ENCODE data around the gene NDUFS2. TPM values are rescaled to one million over a fixed set of nuclear protein-coding genes. Genes with fewer than 3 reads are reported as not detected.
A peak's percentile ranks its signal among the peaks of the same experiment; 100 is the strongest.

The NDUFS2 gene
- total and polyA plus RNA-seq, 9 donors = 76.2 to 140 (median 105) TPM

DNA sequence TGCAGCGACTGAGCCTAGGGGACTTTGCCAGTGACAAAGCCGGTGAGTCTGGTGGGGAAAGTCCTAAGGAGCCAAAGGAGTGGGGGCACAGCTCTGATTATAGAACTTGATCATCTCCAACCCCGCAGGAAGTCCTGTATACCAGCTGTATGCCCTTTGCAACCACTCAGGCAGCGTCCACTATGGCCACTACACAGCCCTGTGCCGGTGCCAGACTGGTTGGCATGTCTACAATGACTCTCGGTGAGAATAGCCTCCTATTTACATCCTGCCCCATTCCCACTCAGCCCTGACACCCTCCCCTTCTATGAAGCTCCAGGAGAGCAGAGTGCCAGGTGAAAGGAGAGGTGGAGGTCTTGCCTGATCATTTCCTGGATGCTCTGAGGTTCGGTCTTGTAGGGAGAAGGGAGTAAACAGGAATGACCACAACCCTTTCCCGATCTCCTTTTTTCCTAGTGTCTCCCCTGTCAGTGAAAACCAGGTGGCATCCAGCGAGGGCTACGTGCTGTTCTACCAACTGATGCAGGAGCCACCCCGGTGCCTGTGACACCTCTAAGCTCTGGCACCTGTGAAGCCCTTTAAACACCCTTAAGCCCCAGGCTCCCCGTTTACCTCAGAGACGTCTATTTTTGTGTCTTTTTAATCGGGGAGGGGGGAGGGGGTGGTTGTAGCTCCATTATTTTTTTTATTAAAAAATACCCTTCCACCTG lies 37.1 kb upstream of the NDUFS2 start:
- intact Hi-C loops (cut with DNase I) = no loop called here
- TF ChIP-seq EP300 (IDR thresholded peaks at IDR 0.05) (no peak), POLR2A (IDR thresholded peaks at IDR 0.05) (no peak)
- TF ChIP-seq, protein P1, sequence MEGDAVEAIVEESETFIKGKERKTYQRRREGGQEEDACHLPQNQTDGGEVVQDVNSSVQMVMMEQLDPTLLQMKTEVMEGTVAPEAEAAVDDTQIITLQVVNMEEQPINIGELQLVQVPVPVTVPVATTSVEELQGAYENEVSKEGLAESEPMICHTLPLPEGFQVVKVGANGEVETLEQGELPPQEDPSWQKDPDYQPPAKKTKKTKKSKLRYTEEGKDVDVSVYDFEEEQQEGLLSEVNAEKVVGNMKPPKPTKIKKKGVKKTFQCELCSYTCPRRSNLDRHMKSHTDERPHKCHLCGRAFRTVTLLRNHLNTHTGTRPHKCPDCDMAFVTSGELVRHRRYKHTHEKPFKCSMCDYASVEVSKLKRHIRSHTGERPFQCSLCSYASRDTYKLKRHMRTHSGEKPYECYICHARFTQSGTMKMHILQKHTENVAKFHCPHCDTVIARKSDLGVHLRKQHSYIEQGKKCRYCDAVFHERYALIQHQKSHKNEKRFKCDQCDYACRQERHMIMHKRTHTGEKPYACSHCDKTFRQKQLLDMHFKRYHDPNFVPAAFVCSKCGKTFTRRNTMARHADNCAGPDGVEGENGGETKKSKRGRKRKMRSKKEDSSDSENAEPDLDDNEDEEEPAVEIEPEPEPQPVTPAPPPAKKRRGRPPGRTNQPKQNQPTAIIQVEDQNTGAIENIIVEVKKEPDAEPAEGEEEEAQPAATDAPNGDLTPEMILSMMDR (IDR thresholded peaks at IDR 0.05) = no peak
- no peaks in the 10 kb centered on the region for H3K36me3 ChIP-seq
- 51 to 59% (median 58%) methylated on average over 14 of the region's 14 CpGs for WGBS, 3 donors
- peaks cover 10% of the 10 kb centered on the region for H3K4me1 ChIP-seq (ENCODE audit: insufficient read depth)
- H3K9me3 ChIP-seq = no peaks in the 10 kb centered on the region
- peak overlapping the region; percentile 93 for H3K4me3 ChIP-seq
- peak overlapping the region in 1 of 2 donors; percentile 73 for H3K27ac ChIP-seq
- no peaks in the 10 kb centered on the region for H3K27me3 ChIP-seq
- no peak for DNase-seq

DNA sequence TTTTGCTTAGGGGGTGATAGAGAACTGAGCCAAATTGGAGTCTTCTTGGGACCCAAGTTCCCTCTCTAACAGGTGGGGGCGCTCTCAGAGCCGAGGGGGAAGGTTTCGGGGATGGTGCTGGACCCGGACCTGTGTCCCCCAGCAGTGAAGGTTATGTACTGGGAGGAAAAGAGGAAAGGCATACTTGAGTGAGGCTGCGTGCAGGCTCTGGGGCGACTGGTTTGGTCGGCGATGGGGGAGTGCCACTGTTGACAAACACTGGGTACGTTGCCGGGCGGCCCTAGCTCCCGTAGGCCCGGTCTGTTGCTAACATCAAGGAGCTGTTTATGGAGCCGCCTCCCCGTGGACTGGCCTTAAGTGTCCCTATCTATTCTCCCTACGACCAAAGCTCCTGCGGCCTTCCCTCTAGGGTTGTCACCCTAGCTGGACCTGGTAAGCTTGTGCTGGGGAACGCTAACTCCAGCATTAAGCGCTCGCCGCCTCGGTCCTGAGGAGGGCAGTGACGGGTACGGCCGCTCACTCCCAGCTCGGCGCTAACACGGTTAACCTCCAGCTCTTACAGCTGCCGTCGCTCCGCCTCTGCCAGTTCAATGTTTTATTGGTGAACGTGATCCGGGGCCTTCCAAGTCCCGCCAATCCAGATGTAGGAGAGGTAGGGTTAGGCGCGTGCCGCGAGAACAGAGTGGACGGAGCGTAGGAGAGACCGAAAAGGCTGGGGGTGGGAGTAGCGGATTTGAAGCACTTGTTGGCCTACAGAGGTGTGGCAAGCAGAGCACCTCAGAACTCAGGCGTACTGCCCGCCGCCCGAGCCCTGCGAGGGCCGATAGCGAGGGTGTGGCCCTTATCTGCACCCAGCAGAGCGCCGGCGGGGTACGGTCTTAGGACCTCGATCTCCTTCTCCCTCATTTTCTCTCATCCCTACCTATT lies 36.2 kb upstream of the NDUFS2 start, which contains the start of gene PPOX:
PPOX (plus strand) TSS at position 685 of the 927 bp plus-strand sequence. CDS start 422 bp downstream, outside the sequence.
- peak within 1 kb of the TSS; percentile 93 for H3K4me3 ChIP-seq
- TF ChIP-seq POLR2A (IDR thresholded peaks at IDR 0.05) (peak; percentile 76), EP300 (IDR thresholded peaks at IDR 0.05) (no peak)
- TF ChIP-seq, protein P1 (IDR thresholded peaks at IDR 0.05) = peak; percentile 30 to 36 (median 36)
- no peaks in the 10 kb centered on the region for H3K9me3 ChIP-seq
- DNase-seq = peak; percentile 91 to 96 (median 93)
- H3K4me1 ChIP-seq (ENCODE audit: insufficient read depth) = peaks cover 4% of the 10 kb centered on the region
- no peaks in the 10 kb centered on the region for H3K36me3 ChIP-seq
- H3K27ac ChIP-seq = peak within 1 kb of the TSS; percentile 73 to 79
- intact Hi-C loops (cut with DNase I) = no loop called here
- no peaks in the 10 kb centered on the region for H3K27me3 ChIP-seq
- WGBS, 3 donors = 0 to 1% (median 0%) methylated on average over 47 to 54 of the region's 54 CpGs

DNA sequence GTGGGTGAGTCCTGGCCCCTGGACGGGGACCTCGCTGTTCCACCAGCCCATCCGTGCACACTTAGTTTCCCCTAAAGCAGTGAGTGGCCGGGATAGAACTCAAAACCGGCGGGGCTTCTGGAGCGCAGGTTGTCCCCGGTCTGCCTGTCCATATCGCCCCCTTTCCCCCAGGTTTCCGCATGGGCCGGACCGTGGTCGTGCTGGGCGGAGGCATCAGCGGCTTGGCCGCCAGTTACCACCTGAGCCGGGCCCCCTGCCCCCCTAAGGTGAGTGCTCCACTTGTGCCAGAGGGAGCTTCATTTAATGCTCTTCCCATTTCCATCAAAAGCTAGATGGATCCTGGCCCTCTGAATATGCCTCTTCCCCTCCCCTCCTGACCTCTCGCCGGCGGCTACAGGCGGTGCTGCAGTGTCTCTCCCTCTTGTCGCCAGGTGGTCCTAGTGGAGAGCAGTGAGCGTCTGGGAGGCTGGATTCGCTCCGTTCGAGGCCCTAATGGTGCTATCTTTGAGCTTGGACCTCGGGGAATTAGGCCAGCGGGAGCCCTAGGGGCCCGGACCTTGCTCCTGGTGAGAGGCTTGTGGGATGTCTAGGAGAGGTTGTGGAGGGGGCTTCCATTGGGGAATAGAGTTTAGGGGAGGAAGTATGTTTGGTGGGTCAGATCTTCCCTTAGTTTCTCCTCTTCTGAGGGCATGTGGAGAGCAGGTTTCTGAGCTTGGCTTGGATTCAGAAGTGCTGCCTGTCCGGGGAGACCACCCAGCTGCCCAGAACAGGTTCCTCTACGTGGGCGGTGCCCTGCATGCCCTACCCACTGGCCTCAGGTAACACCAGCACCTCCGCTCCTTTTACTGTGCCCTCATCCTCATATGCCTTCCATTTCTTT lies 35.3 kb upstream of the NDUFS2 start:
- WGBS, 3 donors = 5 to 7% (median 5%) methylated on average over 33 of the region's 33 CpGs
- Histone ChIP-seq H3K4me1 (ENCODE audit: insufficient read depth) (peaks cover 4% of the 10 kb centered on the region), H3K27me3 (no peaks in the 10 kb centered on the region), H3K9me3 (no peaks in the 10 kb centered on the region), H3K4me3 (peak overlapping the region; percentile 93), H3K36me3 (no peaks in the 10 kb centered on the region), H3K27ac (peak overlapping the region; percentile 73 to 79)
- DNase-seq = peak in 1 of 5 donors; percentile 55
- intact Hi-C loops (cut with DNase I) = no loop called here
- TF ChIP-seq POLR2A (IDR thresholded peaks at IDR 0.05) = no peak
- no peak for TF ChIP-seq EP300 (IDR thresholded peaks at IDR 0.05)
- TF ChIP-seq, protein P1 (IDR thresholded peaks at IDR 0.05) = no peak

DNA sequence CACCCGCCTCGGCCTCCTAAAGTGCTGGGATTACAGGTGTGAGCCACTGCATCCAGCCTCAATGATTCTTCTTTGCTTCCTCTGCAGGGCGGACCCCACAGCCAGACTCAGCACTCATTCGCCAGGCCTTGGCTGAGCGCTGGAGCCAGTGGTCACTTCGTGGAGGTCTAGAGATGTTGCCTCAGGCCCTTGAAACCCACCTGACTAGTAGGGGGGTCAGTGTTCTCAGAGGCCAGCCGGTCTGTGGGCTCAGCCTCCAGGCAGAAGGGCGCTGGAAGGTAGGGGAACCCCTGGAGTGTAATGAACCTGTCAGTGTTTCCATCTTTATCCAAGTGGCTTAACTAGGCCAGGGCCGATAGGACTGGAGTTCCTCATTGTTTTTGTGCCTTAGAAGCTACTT lies 33.3 kb upstream of the NDUFS2 start:
- no peak for DNase-seq
- Histone ChIP-seq H3K4me3 (no peak overlapping the region), H3K9me3 (no peaks in the 10 kb centered on the region), H3K27me3 (no peaks in the 10 kb centered on the region), H3K36me3 (no peaks in the 10 kb centered on the region), H3K27ac (no peak overlapping the region), H3K4me1 (ENCODE audit: insufficient read depth) (peaks cover 4% of the 10 kb centered on the region)
- intact Hi-C loops (cut with DNase I) = no loop called here
- TF ChIP-seq EP300 (IDR thresholded peaks at IDR 0.05) (no peak), POLR2A (IDR thresholded peaks at IDR 0.05) (no peak)
- TF ChIP-seq, protein P1 (IDR thresholded peaks at IDR 0.05) = no peak
- 89 to 91% (median 90%) methylated on average over 9 of the region's 9 CpGs for WGBS, 3 donors
